ENCODE measurements around the gene SHC2.

DNA sequence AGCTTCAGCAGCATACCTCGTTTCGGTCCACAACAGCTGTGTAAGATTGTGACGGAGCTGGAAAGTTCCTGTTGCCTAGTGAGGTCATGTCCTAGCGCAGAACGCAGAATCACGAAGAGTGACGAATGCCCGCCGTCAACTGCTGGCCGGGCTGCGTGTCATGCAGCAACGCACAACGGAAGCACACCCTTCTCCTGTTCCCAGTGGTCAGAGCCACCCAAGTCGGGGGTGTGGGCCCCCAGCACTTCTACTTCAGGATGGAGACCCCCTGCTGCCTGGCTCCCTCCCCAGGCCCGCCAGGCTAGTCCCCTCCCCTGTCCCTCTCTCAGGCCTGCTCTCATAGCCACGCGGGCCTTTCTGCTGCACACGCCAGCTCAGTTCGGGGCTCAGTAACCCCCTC lies 77.8 kb downstream of the SHC2 start:
- TF ChIP-seq, protein P1, sequence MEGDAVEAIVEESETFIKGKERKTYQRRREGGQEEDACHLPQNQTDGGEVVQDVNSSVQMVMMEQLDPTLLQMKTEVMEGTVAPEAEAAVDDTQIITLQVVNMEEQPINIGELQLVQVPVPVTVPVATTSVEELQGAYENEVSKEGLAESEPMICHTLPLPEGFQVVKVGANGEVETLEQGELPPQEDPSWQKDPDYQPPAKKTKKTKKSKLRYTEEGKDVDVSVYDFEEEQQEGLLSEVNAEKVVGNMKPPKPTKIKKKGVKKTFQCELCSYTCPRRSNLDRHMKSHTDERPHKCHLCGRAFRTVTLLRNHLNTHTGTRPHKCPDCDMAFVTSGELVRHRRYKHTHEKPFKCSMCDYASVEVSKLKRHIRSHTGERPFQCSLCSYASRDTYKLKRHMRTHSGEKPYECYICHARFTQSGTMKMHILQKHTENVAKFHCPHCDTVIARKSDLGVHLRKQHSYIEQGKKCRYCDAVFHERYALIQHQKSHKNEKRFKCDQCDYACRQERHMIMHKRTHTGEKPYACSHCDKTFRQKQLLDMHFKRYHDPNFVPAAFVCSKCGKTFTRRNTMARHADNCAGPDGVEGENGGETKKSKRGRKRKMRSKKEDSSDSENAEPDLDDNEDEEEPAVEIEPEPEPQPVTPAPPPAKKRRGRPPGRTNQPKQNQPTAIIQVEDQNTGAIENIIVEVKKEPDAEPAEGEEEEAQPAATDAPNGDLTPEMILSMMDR (IDR thresholded peaks at IDR 0.05) = no peak
- no peak for TF ChIP-seq ZBTB33 (IDR thresholded peaks at IDR 0.05; ENCODE audit: borderline replicate concordance, low read depth)
- no peak for TF ChIP-seq EZH2phosphoT487 (IDR thresholded peaks at IDR 0.05; ENCODE audit: borderline replicate concordance, low read depth)
- no peak for TF ChIP-seq RAD21 (IDR thresholded peaks at IDR 0.05; ENCODE audit: low read length)
- no peak for TF ChIP-seq TCF12 (IDR thresholded peaks at IDR 0.05)
